Thymus (tissue), 11 donors: ENCODE data around the gene PAQR8. TPM values are rescaled to one million over a fixed set of nuclear protein-coding genes. Genes with fewer than 3 reads are reported as not detected.

Experiments used
- DNase-seq, 9 donors: peaks; one replicate each; pipeline ENCODE4 v3.0.0-alpha.2; 2013; ENCODE audit warnings: low spot score in 9 of 9, low read depth in 6 of 9, missing footprints in 1 of 9
- H3K27ac ChIP-seq, 2 donors: one replicate each; pipeline ENCODE4 v1.5.1; 2013; ENCODE audit warnings: control low read depth in 1 of 2, low read depth in 1 of 2, low read length in 1 of 2, mild to moderate bottlenecking in 1 of 2, moderate library complexity in 1 of 2
- H3K27me3 ChIP-seq, 2 donors: one replicate each; pipeline ENCODE4 v1.5.1; 2013; ENCODE audit warnings: low read length in 1 of 2; ENCODE audit not compliant: control insufficient read depth in 2 of 2, insufficient read depth in 1 of 2
- H3K36me3 ChIP-seq, 2 donors: one replicate each; pipeline ENCODE4 v1.5.1; 2013; ENCODE audit warnings: low read length in 1 of 2, mild to moderate bottlenecking in 1 of 2, moderate library complexity in 1 of 2; ENCODE audit not compliant: control insufficient read depth in 2 of 2, insufficient read depth in 2 of 2
- H3K4me1 ChIP-seq, 2 donors: one replicate each; pipeline ENCODE4 v1.5.1; 2013; ENCODE audit warnings: low read length in 2 of 2; ENCODE audit not compliant: control insufficient read depth in 2 of 2, insufficient read depth in 2 of 2
- H3K4me3 ChIP-seq, 2 donors: one replicate each; pipeline ENCODE4 v1.5.1; 2013; ENCODE audit warnings: low read length in 2 of 2, control low read depth in 1 of 2, mild to moderate bottlenecking in 1 of 2
- H3K9me3 ChIP-seq, 2 donors: one replicate each; pipeline ENCODE4 v1.5.1; 2013; ENCODE audit warnings: low read length in 1 of 2, mild to moderate bottlenecking in 1 of 2; ENCODE audit not compliant: control insufficient read depth in 2 of 2, insufficient read depth in 1 of 2
- WGBS: extraction: QIAGEN DNeasy Blood & Tissue Kit; methylation state at CpG from one replicate; pipeline ENCODE4 v1.1.7; 2013; 5-methylcytosine and 5-hydroxymethylcytosine counted together
- polyA plus RNA-seq: library from polyadenylated mRNA; stranded (reverse); fragments of 200-250 nt; gene quantifications from one replicate; pipeline ENCODE4 v1.2.3, GENCODE V29; 2013
- total RNA-seq: library from RNA; stranded (reverse); fragments of 120-200 nt; gene quantifications from one replicate; pipeline ENCODE4 v1.2.4, GENCODE V29; 2013
- donor health status: healthy.

PAQR8 gene
- total and polyA plus RNA-seq, 2 donors: 7.9 to 11.3 TPM

DNA sequence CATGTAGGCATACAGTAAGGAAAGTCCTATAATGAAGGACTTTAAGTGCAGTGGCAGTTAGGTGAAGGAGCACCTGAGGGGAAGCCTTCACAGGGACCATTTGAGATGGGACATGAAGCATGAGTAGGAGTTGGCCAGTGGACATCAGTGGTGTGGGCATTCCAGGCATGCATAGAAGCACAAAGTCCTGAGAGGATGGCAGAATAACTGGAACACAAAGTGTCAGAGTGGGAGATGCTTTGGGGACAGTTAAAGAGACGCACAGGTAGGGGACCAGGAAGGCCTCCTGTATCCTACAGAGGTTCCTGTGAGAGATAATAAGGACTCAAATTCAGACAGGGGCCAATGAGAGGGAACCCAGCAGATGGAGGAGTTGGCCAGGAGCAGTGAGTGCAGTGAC is 31.8 kb downstream of the PAQR8 start:
- Histone ChIP-seq H3K4me1 (peaks cover 26 to 44% of the 10 kb centered on the region in 2 donors), H3K4me3 (no peak overlapping the region), H3K36me3 (no peaks in the 10 kb centered on the region), H3K27me3 (no peaks in the 10 kb centered on the region), H3K9me3 (no peaks in the 10 kb centered on the region), H3K27ac (no peak overlapping the region)
- 96% methylated on average over 1 of the region's 1 CpG for WGBS
- no peak for DNase-seq

DNA sequence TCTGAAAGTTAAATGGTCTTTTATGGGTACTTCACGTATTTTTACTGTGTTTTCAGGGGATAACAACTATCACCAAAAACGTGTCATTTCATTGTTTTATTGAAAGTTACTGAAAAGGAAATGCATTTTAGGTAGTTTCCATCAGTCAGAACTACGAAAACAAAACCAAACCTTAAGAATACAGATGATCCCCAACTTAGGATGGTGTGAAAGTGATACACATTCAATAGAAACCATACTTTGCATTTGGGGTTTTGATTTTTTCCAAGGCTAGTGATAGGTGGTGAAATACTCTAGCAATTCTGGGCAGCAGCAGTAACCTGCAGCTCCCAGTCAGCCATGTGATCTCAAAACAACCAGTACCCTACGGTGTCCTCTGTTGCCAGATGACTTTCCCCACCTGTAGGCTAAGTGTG is 32.3 kb downstream of the PAQR8 start:
- Histone ChIP-seq H3K4me1 (peaks cover 26 to 47% of the 10 kb centered on the region in 2 donors), H3K27me3 (no peaks in the 10 kb centered on the region), H3K9me3 (no peaks in the 10 kb centered on the region), H3K4me3 (no peak overlapping the region), H3K27ac (peak overlapping the region in 1 of 2 donors; percentile 12), H3K36me3 (no peaks in the 10 kb centered on the region)
- 79% methylated on average over 4 of the region's 4 CpGs for WGBS
- DNase-seq: no peak

- Histone ChIP-seq H3K9me3 (no peaks in the 10 kb centered on the region), H3K4me3 (no peak overlapping the region), H3K27ac (no peak overlapping the region), H3K4me1 (peaks cover 34 to 51% of the 10 kb centered on the region in 2 donors), H3K36me3 (no peaks in the 10 kb centered on the region), H3K27me3 (no peaks in the 10 kb centered on the region)
- no peak for DNase-seq
- over 99% methylated on average over 2 of the region's 2 CpGs for WGBS
These were observed 34.0 kb downstream of the PAQR8 start for GRCh38 chr6:52395969-52396368.

GRCh38 chr6:52399511-52400312 is 37.8 kb downstream of the PAQR8 start:
- Histone ChIP-seq H3K36me3 (peaks cover 11 to 15% of the 10 kb centered on the region in 2 donors), H3K4me1 (peaks cover 30 to 44% of the 10 kb centered on the region in 2 donors), H3K27me3 (no peaks in the 10 kb centered on the region), H3K4me3 (no peak overlapping the region), H3K9me3 (no peaks in the 10 kb centered on the region), H3K27ac (peak overlapping the region; percentile 78)
- 40% methylated on average over 3 of the region's 3 CpGs for WGBS
- DNase-seq: peak in 3 of 9 donors; percentile 48 to 76 (median 52)

DNA sequence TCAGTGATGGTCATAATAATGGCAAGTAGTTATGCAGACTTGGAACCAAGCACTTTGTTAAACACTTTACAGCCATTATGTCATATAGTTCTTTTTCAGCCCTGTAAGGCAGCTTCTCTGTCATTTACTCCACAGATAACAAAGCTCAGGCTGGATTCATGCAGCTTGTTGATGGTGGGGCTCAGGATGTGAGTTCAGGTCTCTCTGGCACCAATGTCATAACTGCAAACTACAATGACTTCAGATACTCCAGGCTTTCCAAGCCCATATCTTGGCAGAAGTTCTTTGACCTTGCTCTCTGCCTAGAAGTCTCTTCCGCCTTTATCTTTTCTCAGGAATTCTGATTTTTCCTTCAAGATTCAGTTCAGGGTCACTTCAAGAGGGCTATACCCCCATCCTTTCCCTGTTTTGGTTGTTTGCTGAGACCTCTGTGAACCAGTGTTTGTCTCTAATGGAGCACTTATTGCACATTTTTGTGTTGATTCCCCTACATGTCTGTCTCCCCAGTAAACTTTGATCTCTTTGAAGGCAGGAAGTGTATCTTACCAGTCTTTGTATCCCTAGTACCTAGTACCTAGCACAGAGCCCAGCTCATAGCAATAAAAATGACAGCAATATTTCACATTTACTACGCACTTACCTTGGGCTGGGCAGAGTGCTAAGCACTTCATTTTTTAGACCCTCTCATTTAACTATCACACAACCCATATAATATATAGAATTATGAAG is 38.5 kb downstream of the PAQR8 start:
- WGBS: 85% methylated on average over 2 of the region's 2 CpGs
- Histone ChIP-seq H3K27ac (peak overlapping the region; percentile 78), H3K36me3 (peaks cover 11 to 15% of the 10 kb centered on the region in 2 donors), H3K27me3 (no peaks in the 10 kb centered on the region), H3K9me3 (no peaks in the 10 kb centered on the region), H3K4me1 (peaks cover 30 to 44% of the 10 kb centered on the region in 2 donors), H3K4me3 (no peak overlapping the region)
- peak in 2 of 9 donors; percentile 45 to 71 for DNase-seq

DNA sequence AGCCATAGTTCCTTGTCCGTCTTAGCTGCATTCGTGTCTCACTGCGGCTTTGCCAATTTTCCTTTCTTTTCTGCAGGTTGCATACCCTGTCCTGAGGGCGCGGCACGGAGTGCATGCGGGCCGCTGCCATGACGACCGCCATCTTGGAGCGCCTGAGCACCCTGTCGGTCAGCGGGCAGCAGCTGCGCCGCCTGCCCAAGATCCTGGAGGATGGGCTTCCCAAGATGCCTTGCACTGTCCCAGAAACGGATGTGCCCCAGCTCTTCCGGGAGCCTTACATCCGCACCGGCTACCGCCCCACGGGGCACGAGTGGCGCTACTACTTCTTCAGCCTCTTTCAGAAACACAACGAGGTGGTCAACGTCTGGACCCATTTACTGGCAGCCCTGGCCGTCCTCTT is 41.1 kb downstream of the PAQR8 start:
- Histone ChIP-seq H3K4me3 (no peak overlapping the region), H3K4me1 (peaks cover 21 to 29% of the 10 kb centered on the region in 2 donors), H3K9me3 (no peaks in the 10 kb centered on the region), H3K27me3 (no peaks in the 10 kb centered on the region), H3K27ac (no peak overlapping the region), H3K36me3 (peaks cover 11 to 15% of the 10 kb centered on the region in 2 donors)
- DNase-seq: no peak
- 98% methylated on average over 26 of the region's 26 CpGs for WGBS

DNA sequence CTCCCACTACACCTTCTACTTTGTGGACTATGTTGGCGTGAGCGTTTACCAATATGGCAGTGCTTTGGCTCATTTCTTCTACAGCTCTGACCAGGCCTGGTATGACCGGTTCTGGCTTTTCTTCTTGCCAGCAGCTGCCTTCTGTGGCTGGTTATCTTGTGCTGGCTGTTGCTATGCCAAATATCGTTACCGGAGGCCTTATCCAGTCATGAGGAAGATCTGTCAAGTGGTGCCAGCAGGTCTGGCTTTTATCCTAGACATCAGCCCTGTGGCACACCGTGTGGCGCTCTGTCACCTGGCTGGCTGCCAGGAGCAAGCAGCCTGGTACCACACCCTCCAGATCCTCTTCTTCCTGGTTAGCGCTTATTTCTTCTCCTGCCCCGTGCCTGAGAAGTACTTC is 41.7 kb downstream of the PAQR8 start:
- Histone ChIP-seq H3K36me3 (peaks cover 11 to 15% of the 10 kb centered on the region in 2 donors), H3K27me3 (no peaks in the 10 kb centered on the region), H3K4me3 (no peak overlapping the region), H3K9me3 (no peaks in the 10 kb centered on the region), H3K4me1 (peaks cover 20 to 24% of the 10 kb centered on the region in 2 donors), H3K27ac (no peak overlapping the region)
- WGBS: 95% methylated on average over 9 of the region's 9 CpGs
- DNase-seq: no peak

GRCh38 chr6:52405243-52405642 is 43.3 kb downstream of the PAQR8 start:
- DNase-seq: no peak
- 95% methylated on average over 1 of the region's 1 CpG for WGBS
- Histone ChIP-seq H3K36me3 (peaks cover 11 to 15% of the 10 kb centered on the region in 2 donors), H3K27me3 (no peaks in the 10 kb centered on the region), H3K9me3 (no peaks in the 10 kb centered on the region), H3K4me3 (no peak overlapping the region), H3K27ac (no peak overlapping the region), H3K4me1 (peaks cover 6 to 9% of the 10 kb centered on the region in 2 donors)

DNA sequence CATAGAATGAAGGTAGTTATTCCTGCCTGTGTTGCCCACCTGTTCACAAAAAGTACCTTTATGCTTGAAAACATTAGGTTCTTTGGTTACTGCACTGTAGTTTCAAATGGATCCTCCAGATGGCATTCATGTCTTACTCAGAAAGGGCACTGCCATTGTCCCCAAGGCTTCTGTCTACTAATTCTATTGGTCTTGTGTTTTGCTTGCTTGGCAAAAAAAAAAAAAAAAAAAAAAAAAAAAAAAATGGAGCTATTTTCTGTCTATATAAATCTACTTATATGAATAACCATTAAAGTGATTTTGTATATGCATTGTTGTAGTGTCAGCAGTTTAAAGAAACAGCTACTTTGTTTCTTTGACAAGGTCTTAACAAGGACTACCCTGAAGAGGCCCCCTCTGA is 45.5 kb downstream of the PAQR8 start:
- peaks cover 11 to 15% of the 10 kb centered on the region in 2 donors for H3K36me3 ChIP-seq
- DNase-seq: peak in 2 of 9 donors; percentile 51 to 72
- H3K27me3 ChIP-seq: no peaks in the 10 kb centered on the region
- H3K4me3 ChIP-seq: no peak overlapping the region
- no peaks in the 10 kb centered on the region for H3K9me3 ChIP-seq
- H3K4me1 ChIP-seq: no peaks in the 10 kb centered on the region
- no peak overlapping the region for H3K27ac ChIP-seq
